B cell (primary cell): ENCODE measurements around the gene COG4. TPM values are rescaled to one million over a fixed set of nuclear protein-coding genes. Genes with fewer than 3 reads are reported as not detected.

Source experiments
- ATAC-seq: fragments of 200-7000 bp; cut with Tn5 transposase; one replicate; pipeline ENCODE4 v1.10.0; 2021; ENCODE audit warnings: low read depth, mild to moderate bottlenecking, moderate number of reproducible peaks, moderate library complexity
- CTCF ChIA-PET: fragments of 350-600 bp; sonication (Branson Sonifier 250); formaldehyde crosslinking; loops from one replicate; lab custom pipeline; 2021; ENCODE audit warnings: antibody characterized with exemption, inconsistent platforms; lab: Charles Lee
- POLR2A ChIA-PET: fragments of 350-600 bp; sonication (Branson Sonifier 250); formaldehyde crosslinking; loops from one replicate; lab custom pipeline; 2021; ENCODE audit warnings: antibody characterized with exemption; lab: Charles Lee
- DNase-seq: peaks from one replicate; pipeline ENCODE4 v3.0.0; 2013
- H2AFZ ChIP-seq: 2 replicates; pipeline ENCODE4 v1.6.1; 2012; ENCODE audit warnings: mild to moderate bottlenecking, low read depth, low read length; ENCODE audit not compliant: insufficient read depth, poor library complexity, severe bottlenecking
- H3K27ac ChIP-seq, 2 donors: 1 replicate in 1 of 2; 2 replicates in 1 of 2; pipeline ENCODE4 v1.5.1; 2012 to 2013; ENCODE audit warnings: low read length in 2 of 2, mild to moderate bottlenecking in 2 of 2, moderate library complexity in 1 of 2
- H3K27me3 ChIP-seq, 4 experiments: fragments of 200-600 bp in 1 of 4; sonication (generic) in 1 of 4; replicated peaks in 1 of 4; 1 replicate in 2 of 4; 2 replicates in 2 of 4; pipeline versions ENCODE4 v1.6.1 to v1.7.0; 2013 to 2016; ENCODE audit warnings: low read length in 3 of 4, mild to moderate bottlenecking in 2 of 4, mixed read lengths in 1 of 4, moderate library complexity in 1 of 4; ENCODE audit not compliant: insufficient read depth in 4 of 4, control insufficient read depth in 3 of 4; ENCODE audit errors: control extremely low read depth in 1 of 4
- H3K36me3 ChIP-seq, 2 experiments: replicated peaks in 1 of 2; 1 replicate in 1 of 2; 2 replicates in 1 of 2; pipeline versions ENCODE4 v1.6.1 to v1.7.1; 2013; ENCODE audit warnings: low read length in 1 of 2; ENCODE audit not compliant: insufficient read depth in 2 of 2, control insufficient read depth in 1 of 2; ENCODE audit errors: control extremely low read depth in 1 of 2, extremely low read depth in 1 of 2
- H3K4me1 ChIP-seq, 2 donors: fragments of 200-600 bp in 1 of 2; sonication (generic) in 1 of 2; 1 replicate in 1 of 2; 2 replicates in 1 of 2; pipeline versions ENCODE4 v1.5.1 to v1.6.1; 2013 to 2017; ENCODE audit warnings: low read length in 2 of 2; ENCODE audit not compliant: control insufficient read depth in 2 of 2, insufficient read depth in 2 of 2
- H3K4me2 ChIP-seq: replicated peaks from 2 replicates; pipeline ENCODE3; 2012; ENCODE audit warnings: mild to moderate bottlenecking, low read depth, low read length; ENCODE audit not compliant: poor library complexity, severe bottlenecking
- H3K4me3 ChIP-seq, 5 experiments: fragments of 200-600 bp in 1 of 5; sonication (generic) in 1 of 5; 1 replicate in 3 of 5; 2 replicates in 2 of 5; pipeline versions ENCODE4 v1.5.1 to v1.7.0; 2011 to 2016; ENCODE audit warnings: low read length in 4 of 5, mild to moderate bottlenecking in 4 of 5, low read depth in 2 of 5, control low read depth in 1 of 5, moderate library complexity in 1 of 5; ENCODE audit not compliant: insufficient read depth in 1 of 5; ENCODE audit errors: control extremely low read depth in 1 of 5, extremely low read depth in 1 of 5
- H3K79me2 ChIP-seq: fragments of 200-600 bp; sonication (generic); one replicate; pipeline ENCODE4 v1.6.0; 2016; ENCODE audit warnings: low read length; ENCODE audit not compliant: control insufficient read depth, insufficient read depth
- H3K9ac ChIP-seq: fragments of 200-600 bp; sonication (generic); 2 replicates; pipeline ENCODE4 v1.6.1; 2017; ENCODE audit warnings: mild to moderate bottlenecking, low read length, moderate library complexity
- H3K9me3 ChIP-seq, 3 donors: one replicate each; pipeline versions ENCODE4 v1.6.1 to v1.7.1; 2013; ENCODE audit warnings: low read length in 2 of 3; ENCODE audit not compliant: control insufficient read depth in 2 of 3, insufficient read depth in 1 of 3; ENCODE audit errors: control extremely low read depth in 1 of 3
- H4K20me1 ChIP-seq: 2 replicates; pipeline ENCODE4 v1.6.0; 2012; ENCODE audit warnings: mild to moderate bottlenecking, low read length; ENCODE audit not compliant: insufficient read depth, control insufficient read depth, poor library complexity, severe bottlenecking
- H3K27ac Mint-ChIP-seq: one replicate; pipeline ENCODE4 v1.8.0; 2021; ENCODE audit warnings: mixed read lengths
- H3K27me3 Mint-ChIP-seq: one replicate; pipeline ENCODE4 v1.8.0; 2021; ENCODE audit warnings: mixed read lengths
- H3K4me1 Mint-ChIP-seq: one replicate; pipeline ENCODE4 v1.8.0; 2021; ENCODE audit warnings: mixed read lengths
- H3K4me3 Mint-ChIP-seq: one replicate; pipeline ENCODE4 v1.8.0; 2021; ENCODE audit warnings: mixed read lengths
- H3K9me3 Mint-ChIP-seq: one replicate; pipeline ENCODE4 v1.8.0; 2022; ENCODE audit warnings: mixed read lengths; ENCODE audit not compliant: insufficient read depth
- EZH2 ChIP-seq: IDR thresholded peaks from 2 replicates; pipeline ENCODE4 v1.6.1; 2012; ENCODE audit warnings: borderline replicate concordance, low read depth, mild to moderate bottlenecking, moderate library complexity, low read length; ENCODE audit not compliant: insufficient read depth, poor library complexity, severe bottlenecking
- WGBS: methylation state at CpG from one replicate; pipeline ENCODE4 v1.1.5; 2013; ENCODE audit warnings: missing lambda C conversion rate; ENCODE audit not compliant: insufficient coverage; 5-methylcytosine and 5-hydroxymethylcytosine counted together
- intact Hi-C: fragments of 100-400 bp; cut with micrococcal nuclease; formaldehyde crosslinking; loops from one replicate; pipeline ENCODE4 v1.10.0; 2022
- polyA plus RNA-seq: library from polyadenylated mRNA; depleted of rRNA; stranded (reverse); fragments of >200 nt; gene quantifications from 2 replicates; pipeline ENCODE4 v1.2.3, GENCODE V29; 2012
- total RNA-seq, 2 donors: library from RNA; stranded (reverse); fragments of 120-200 nt in 1 of 2; gene quantifications; 1 replicate in 1 of 2; 2 replicates in 1 of 2; pipeline versions ENCODE4 v1.2.3 to v1.2.4, GENCODE V29; 2013 to 2022
- TF ChIP-seq, protein P1 (sequence below): fragments of 200-600 bp; IDR thresholded peaks from one replicate; pipeline ENCODE4 v1.8.0; 2022; ENCODE audit warnings: antibody characterized with exemption, mild to moderate bottlenecking

COG4 gene
- total and polyA plus RNA-seq, 2 donors (not counting 1 experiment from before 2014, with no cell fraction given), result 49.4 to 60.6 TPM

DNA sequence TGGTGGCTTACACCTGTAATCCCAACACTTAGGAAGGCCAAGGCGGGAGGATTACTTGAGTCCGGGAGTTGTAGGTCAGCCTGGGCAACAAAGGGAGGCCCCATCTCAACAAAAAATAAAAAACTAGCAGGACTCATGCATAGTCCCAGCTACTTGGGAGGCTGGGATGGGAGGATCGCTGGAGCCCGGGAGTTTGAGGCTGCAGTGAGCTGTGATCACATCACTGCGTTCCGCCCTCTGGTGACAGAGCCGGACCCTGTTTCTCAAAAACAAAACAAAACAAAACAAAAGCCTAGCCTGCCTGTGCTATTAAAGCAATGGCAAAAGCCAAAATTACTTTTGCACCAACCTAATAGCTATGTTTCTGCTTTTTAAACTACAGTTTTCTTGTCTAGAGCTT lies 67.4 kb downstream of the COG4 start:
- no peak overlapping the region for H3K27ac Mint-ChIP-seq
- H3K27me3 ChIP-seq, result no peaks in the 10 kb centered on the region
- H3K4me3 Mint-ChIP-seq, result peak overlapping the region; percentile 94
- peaks cover 10 to 17% of the 10 kb centered on the region in 2 donors for H3K4me1 ChIP-seq
- no peak for ATAC-seq
- TF ChIP-seq EZH2, result no peak
- TF ChIP-seq, protein P1, sequence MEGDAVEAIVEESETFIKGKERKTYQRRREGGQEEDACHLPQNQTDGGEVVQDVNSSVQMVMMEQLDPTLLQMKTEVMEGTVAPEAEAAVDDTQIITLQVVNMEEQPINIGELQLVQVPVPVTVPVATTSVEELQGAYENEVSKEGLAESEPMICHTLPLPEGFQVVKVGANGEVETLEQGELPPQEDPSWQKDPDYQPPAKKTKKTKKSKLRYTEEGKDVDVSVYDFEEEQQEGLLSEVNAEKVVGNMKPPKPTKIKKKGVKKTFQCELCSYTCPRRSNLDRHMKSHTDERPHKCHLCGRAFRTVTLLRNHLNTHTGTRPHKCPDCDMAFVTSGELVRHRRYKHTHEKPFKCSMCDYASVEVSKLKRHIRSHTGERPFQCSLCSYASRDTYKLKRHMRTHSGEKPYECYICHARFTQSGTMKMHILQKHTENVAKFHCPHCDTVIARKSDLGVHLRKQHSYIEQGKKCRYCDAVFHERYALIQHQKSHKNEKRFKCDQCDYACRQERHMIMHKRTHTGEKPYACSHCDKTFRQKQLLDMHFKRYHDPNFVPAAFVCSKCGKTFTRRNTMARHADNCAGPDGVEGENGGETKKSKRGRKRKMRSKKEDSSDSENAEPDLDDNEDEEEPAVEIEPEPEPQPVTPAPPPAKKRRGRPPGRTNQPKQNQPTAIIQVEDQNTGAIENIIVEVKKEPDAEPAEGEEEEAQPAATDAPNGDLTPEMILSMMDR, result no peak
- H3K27ac ChIP-seq, result no peak overlapping the region
- no peak for DNase-seq
- H3K36me3 ChIP-seq, result no peaks in the 10 kb centered on the region
- H3K4me2 ChIP-seq, result no peak overlapping the region
- H3K27me3 Mint-ChIP-seq, result no peaks in the 10 kb centered on the region
- WGBS, result 92% methylated on average over 2 of the region's 7 CpGs
- ChIA-PET POLR2A (interaction anchor here (0.6 to 3.7 kb wide), 2 partner anchors 62 to 75 kb away, joined by 3 to 25 read pairs; no protein-coding TSS in a partner anchor), CTCF (interaction anchor here (0.7 to 5.1 kb wide), 9 partner anchors 14 to 1299 kb away, joined by 3 to 28 read pairs (median 3); no protein-coding TSS in a partner anchor)
- intact Hi-C loops, result no loop called here
- no peak overlapping the region for H3K9ac ChIP-seq
- no peak overlapping the region for H2AFZ ChIP-seq
- no peaks in the 10 kb centered on the region for H4K20me1 ChIP-seq
- no peak overlapping the region for H3K4me3 ChIP-seq
- H3K79me2 ChIP-seq, result peaks cover 13% of the 10 kb centered on the region
- peaks cover 20% of the 10 kb centered on the region for H3K4me1 Mint-ChIP-seq
- H3K9me3 ChIP-seq, result no peaks in the 10 kb centered on the region
- no peaks in the 10 kb centered on the region for H3K9me3 Mint-ChIP-seq
